SK-N-MC (cell line): ENCODE measurements around the gene KRT13.

Experiments
- DNase-seq: peaks from one replicate; pipeline ENCODE4 v3.0.0-alpha.2; 2011; ENCODE audit warnings: low read depth, low spot score
- H3K27ac ChIP-seq: fragments of 200-600 bp; sonication (generic); 2 replicates; pipeline ENCODE4 v1.5.1; 2016; ENCODE audit warnings: mixed run types
- H3K36me3 ChIP-seq: fragments of 200-600 bp; sonication (generic); 2 replicates; pipeline ENCODE4 v1.6.1; 2017; ENCODE audit warnings: antibody characterized with exemption, low read length, mixed read lengths; ENCODE audit not compliant: insufficient read depth
- H3K4me3 ChIP-seq: fragments of 200-600 bp; sonication (generic); 2 replicates; pipeline ENCODE4 v1.5.1; 2016
- H3K9ac ChIP-seq: fragments of 200-600 bp; sonication (generic); 2 replicates; pipeline ENCODE4 v1.8.0; 2017; ENCODE audit warnings: mixed run types, mixed read lengths; ENCODE audit not compliant: insufficient read length
- H3K9me3 ChIP-seq: fragments of 200-600 bp; sonication (generic); 2 replicates; pipeline ENCODE4 v1.6.1; 2017; ENCODE audit warnings: low read depth, mild to moderate bottlenecking, antibody characterized with exemption, low read length, moderate library complexity, mixed read lengths
- EZH2 ChIP-seq: fragments of 200-600 bp; sonication (generic); IDR thresholded peaks from one replicate; pipeline ENCODE4 v1.6.1; 2017; ENCODE audit warnings: antibody characterized with exemption
- FOXP2 ChIP-seq: optimal IDR thresholded peaks from 2 replicates; pipeline ENCODE3; 2011; ENCODE audit warnings: mild to moderate bottlenecking, moderate library complexity; ENCODE audit not compliant: insufficient read depth; ENCODE audit errors: extremely low read length, control extremely low read depth
- POLR2AphosphoS5 ChIP-seq: IDR thresholded peaks from 2 replicates; pipeline ENCODE4 v1.6.1; 2012; ENCODE audit warnings: mild to moderate bottlenecking, low read depth, low read length, borderline replicate concordance

KRT13 gene

GRCh38 chr17:41527063-41528023 is 21.9 kb upstream of the KRT13 start:
- TF ChIP-seq FOXP2 (no peak), EZH2 (no peak), POLR2AphosphoS5 (no peak)
- no peak overlapping the region for H3K4me3 ChIP-seq
- no peaks in the 10 kb centered on the region for H3K36me3 ChIP-seq
- no peaks in the 10 kb centered on the region for H3K9me3 ChIP-seq
- no peak overlapping the region for H3K27ac ChIP-seq
- no peak for DNase-seq
- H3K9ac ChIP-seq, result no peak overlapping the region

GRCh38 chr17:41524261-41524660 is 18.8 kb upstream of the KRT13 start:
- Histone ChIP-seq H3K4me3 (no peak overlapping the region), H3K9me3 (no peaks in the 10 kb centered on the region), H3K27ac (no peak overlapping the region), H3K36me3 (no peaks in the 10 kb centered on the region), H3K9ac (no peak overlapping the region)
- TF ChIP-seq FOXP2, result no peak
- DNase-seq, result no peak

GRCh38 chr17:41523787-41524186 is 18.4 kb upstream of the KRT13 start:
- Histone ChIP-seq H3K4me3 (no peak overlapping the region), H3K36me3 (no peaks in the 10 kb centered on the region), H3K27ac (no peak overlapping the region), H3K9ac (no peak overlapping the region), H3K9me3 (no peaks in the 10 kb centered on the region)
- TF ChIP-seq FOXP2, result no peak
- TF ChIP-seq POLR2AphosphoS5, result no peak
- no peak for TF ChIP-seq EZH2
- no peak for DNase-seq

GRCh38 chr17:41523225-41523593 is 17.8 kb upstream of the KRT13 start:
- Histone ChIP-seq H3K9ac (no peak overlapping the region), H3K4me3 (no peak overlapping the region), H3K36me3 (no peaks in the 10 kb centered on the region), H3K27ac (no peak overlapping the region), H3K9me3 (no peaks in the 10 kb centered on the region)
- DNase-seq, result no peak
- TF ChIP-seq FOXP2, result no peak
- no peak for TF ChIP-seq POLR2AphosphoS5
- TF ChIP-seq EZH2, result no peak

GRCh38 chr17:41522301-41523224 is 17.2 kb upstream of the KRT13 start:
- no peaks in the 10 kb centered on the region for H3K36me3 ChIP-seq
- no peak overlapping the region for H3K4me3 ChIP-seq
- DNase-seq, result no peak
- no peaks in the 10 kb centered on the region for H3K9me3 ChIP-seq
- no peak overlapping the region for H3K9ac ChIP-seq
- no peak for TF ChIP-seq FOXP2
- TF ChIP-seq POLR2AphosphoS5, result no peak
- TF ChIP-seq EZH2, result no peak
- H3K27ac ChIP-seq, result no peak overlapping the region

- Histone ChIP-seq H3K9ac (no peak overlapping the region), H3K4me3 (no peak overlapping the region), H3K9me3 (no peaks in the 10 kb centered on the region), H3K36me3 (no peaks in the 10 kb centered on the region), H3K27ac (no peak overlapping the region)
- TF ChIP-seq POLR2AphosphoS5, result no peak
- no peak for TF ChIP-seq EZH2
- no peak for TF ChIP-seq FOXP2
- no peak for DNase-seq
Measured at GRCh38 chr17:41521574-41522261, 16.3 kb upstream of the KRT13 start.

- H3K27ac ChIP-seq, result no peak overlapping the region
- H3K4me3 ChIP-seq, result no peak overlapping the region
- TF ChIP-seq POLR2AphosphoS5, result no peak
- TF ChIP-seq FOXP2, result no peak
- no peak for TF ChIP-seq EZH2
- H3K36me3 ChIP-seq, result no peaks in the 10 kb centered on the region
- no peaks in the 10 kb centered on the region for H3K9me3 ChIP-seq
- no peak overlapping the region for H3K9ac ChIP-seq
- no peak for DNase-seq
Measured at GRCh38 chr17:41520821-41521521, 15.6 kb upstream of the KRT13 start.
